NK-92 treated with Interleukin-12 subunit alpha and Interleukin-12 subunit beta, amount 100 ng/mL, for 24 hours (cell line): Measurements from ENCODE around the gene GRAMD1B.

ENCODE experiments used
- DNase-seq: peaks from one replicate; lab custom pipeline; 2025; lab: John Stamatoyannopoulos, UW

The GRAMD1B gene

DNA sequence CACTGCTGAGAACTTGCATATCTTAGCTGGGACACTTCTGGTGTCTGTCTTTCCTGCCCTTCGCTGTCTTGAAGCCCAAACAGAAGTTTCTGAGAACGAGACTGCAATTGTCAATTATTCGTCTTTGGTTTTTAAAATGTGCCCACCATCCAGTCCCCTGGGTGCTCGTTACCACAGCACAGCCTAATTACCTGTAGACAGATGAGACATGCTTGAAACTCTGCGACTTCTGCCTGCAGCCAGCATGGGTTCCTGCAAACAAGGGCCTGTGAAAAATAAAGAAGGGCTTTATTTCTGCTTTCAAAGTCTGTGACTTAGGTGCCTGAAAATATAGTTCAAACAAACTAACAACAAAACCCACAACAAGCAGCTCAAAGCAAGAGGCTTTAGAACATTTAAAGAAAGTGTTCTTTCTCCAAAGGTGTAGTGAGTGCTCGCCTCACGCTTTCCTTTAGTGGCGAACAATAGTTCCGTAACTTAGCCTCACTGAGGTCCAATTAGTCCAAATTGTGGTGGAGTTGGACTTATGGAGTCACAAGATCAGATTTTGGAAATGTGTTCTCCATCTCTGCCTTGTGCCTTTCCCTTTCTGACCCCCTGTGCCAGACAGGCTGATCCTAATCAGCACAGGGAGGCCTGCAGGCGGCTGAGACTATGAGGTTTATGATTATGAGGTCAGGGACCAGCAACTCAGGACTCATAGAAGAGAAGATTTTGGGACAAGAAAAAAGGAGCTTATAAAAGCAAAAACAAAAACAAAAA lies 20.4 kb upstream of the GRAMD1B start:
- DNase-seq = no peak

- DNase-seq = no peak
Observed at GRCh38 chr11:123410218-123410549, 19.9 kb upstream of the GRAMD1B start.

DNA sequence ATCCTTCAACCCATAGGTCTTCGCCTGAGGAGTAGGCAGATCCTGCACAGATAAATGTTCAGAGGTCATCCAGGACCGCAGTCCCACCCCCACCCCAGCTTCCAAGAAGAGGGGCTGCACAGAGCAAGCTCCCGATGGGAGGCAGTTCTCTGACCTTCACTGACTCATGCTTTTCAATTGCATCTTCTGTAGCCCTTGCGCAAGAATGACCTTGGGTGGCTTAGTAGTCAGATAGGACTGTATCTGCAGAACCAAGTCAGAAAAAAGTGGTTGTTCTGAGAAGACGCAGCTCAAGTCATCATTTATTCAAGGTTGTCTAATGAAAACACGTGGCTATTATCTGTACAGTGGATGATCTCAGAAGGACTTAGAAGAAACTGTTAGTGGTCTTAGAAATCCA lies 16.4 kb upstream of the GRAMD1B start:
- DNase-seq = no peak

- DNase-seq = no peak
Observed at GRCh38 chr11:123416566-123416965, 13.5 kb upstream of the GRAMD1B start.

GRCh38 chr11:123418351-123419114 lies 11.5 kb upstream of the GRAMD1B start:
- DNase-seq = no peak

DNA sequence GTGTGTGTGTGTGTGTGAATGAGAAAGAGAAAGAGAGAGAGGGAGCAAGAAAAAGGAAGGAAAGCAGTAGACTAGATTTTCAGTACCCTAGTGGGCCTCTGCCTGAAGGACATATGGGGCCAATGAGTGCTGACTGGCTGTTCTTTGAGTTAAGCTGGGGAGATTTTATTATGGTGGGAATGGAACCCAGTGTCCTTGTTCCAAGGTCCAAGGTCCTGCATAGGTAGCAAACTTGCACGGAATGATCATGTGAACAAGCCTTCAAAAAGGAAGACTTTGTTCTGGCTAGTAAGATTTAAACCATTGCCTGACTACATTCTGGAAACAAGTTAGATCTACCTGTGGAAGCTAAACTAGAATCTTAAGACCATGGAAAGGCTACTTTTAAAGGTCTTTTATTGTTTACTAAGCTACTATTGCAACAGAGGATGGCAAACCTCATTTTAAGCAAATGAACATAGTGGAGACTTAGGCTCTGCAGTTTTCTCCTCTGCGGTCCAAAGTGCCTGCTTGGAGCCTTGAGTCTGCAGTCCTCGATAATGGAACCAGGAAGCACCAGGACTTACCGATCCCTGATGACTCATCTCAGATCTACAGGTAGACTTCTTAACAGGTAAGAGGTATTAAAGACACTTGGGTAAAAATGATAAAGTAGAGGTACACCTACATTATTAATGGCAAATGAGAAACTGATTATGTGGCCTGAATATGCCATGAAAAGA lies 10.2 kb upstream of the GRAMD1B start:
- DNase-seq = no peak

- DNase-seq = no peak
Observed at GRCh38 chr11:123421589-123421988, 8.5 kb upstream of the GRAMD1B start.

GRCh38 chr11:123425367-123425766 lies 4.7 kb upstream of the GRAMD1B start:
- DNase-seq = no peak

- DNase-seq = no peak
Observed at GRCh38 chr11:123426789-123427188, 3.3 kb upstream of the GRAMD1B start.

- DNase-seq = no peak
Observed at GRCh38 chr11:123427405-123427804, 2.7 kb upstream of the GRAMD1B start.

GRCh38 chr11:123428116-123428715 lies 1.9 kb upstream of the GRAMD1B start:
- DNase-seq = no peak

DNA sequence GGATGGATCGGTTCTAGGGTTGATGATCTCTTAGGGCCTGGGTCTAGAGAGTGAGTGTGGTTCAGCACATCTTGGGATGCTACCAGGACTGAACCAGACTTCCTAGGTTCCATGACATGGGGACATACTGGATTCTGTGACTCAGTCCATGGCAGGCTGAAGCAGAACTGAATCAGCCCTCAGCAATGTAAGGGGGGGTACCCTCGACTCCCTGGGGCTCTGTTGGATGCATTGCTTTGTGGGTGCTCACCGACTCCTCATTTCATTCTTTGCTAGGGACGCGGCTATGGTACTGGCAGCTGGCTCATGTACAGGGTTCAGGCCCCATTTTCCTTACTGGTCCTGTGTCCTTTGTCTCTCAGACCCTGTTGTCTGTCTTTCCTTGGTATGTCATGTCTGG lies 733 bp upstream of the GRAMD1B start:
- DNase-seq = no peak

DNA sequence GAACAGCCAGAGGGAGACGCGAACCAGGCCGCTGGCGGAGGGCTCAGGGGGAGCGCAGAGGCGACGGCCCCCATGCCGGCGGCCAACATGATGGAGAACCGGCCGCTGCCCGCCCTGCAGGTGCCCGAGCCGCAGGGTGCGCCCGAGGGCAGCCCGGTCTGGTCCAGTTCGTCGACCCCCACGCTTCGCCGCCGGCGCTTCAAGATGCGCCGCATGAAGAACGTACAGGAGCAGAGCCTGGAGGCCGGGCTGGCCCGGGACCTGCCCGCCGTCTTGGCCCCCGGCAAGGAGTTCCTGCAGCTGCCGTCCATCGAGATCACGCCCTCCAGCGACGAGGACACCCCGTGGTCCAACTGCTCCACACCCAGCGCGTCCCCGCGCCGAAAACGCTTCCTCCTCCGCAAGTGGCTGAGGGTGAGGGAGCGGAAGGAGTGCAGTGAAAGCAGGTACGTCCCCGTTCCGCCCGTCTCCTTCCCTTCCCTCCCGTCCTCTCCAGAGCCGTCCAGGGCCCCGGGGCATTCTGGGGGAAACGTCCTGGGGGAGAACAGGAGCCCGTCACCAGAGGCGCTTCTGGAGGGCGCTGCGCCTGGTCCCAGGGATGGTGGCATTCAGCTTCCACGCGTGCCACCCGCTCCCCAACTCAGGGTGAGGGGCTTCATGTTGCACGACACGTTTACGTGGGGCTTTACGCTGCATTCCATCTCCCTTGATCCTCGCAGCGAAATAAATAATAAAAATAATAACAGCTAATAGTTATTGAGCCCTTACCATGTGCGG lies 840 bp downstream of the GRAMD1B start:
- no peak for DNase-seq

- no peak for DNase-seq
Observed at GRCh38 chr11:123431619-123432018, 1.6 kb downstream of the GRAMD1B start.

- no peak for DNase-seq
Observed at GRCh38 chr11:123434262-123434661, 4.2 kb downstream of the GRAMD1B start.

GRCh38 chr11:123434911-123435310 lies 4.8 kb downstream of the GRAMD1B start:
- no peak for DNase-seq

GRCh38 chr11:123437236-123437979 lies 7.3 kb downstream of the GRAMD1B start:
- DNase-seq = no peak

DNA sequence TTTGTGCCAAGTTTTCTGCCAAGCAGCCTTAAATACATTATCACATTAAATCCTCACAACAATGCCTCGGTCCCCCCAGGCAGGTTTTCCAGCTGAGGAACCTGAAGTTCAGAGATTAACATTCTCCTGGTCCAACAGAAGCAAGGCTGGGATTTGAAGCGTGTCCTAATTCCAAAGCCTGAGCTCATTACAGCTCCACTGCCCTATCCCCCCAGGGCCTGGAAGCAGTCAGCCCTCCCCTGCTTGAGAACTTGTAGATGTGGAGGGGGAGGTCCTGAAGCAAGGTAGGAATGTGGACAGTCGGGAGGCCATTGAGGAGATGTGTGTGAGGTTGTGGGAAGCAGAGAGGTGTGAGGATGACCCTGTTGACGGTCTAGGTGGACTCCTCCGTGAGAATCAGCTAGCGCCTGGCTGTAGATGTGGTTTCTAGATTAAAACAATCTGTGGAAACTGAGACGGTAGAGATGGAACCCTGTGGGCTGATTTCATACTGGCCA lies 8.1 kb downstream of the GRAMD1B start:
- no peak for DNase-seq

- DNase-seq = no peak
Observed at GRCh38 chr11:123439616-123440015, 9.5 kb downstream of the GRAMD1B start.

- DNase-seq = no peak
Observed at GRCh38 chr11:123441161-123441560, 11.1 kb downstream of the GRAMD1B start.
